Measurements from ENCODE around the gene SSH2.
A peak's percentile ranks its signal among the peaks of the same experiment; 100 is the strongest.

The SSH2 gene

GRCh38 chr17:29771546-29771945 is 158.5 kb downstream of the SSH2 start:
- DNase-seq, result peak; percentile 4

DNA sequence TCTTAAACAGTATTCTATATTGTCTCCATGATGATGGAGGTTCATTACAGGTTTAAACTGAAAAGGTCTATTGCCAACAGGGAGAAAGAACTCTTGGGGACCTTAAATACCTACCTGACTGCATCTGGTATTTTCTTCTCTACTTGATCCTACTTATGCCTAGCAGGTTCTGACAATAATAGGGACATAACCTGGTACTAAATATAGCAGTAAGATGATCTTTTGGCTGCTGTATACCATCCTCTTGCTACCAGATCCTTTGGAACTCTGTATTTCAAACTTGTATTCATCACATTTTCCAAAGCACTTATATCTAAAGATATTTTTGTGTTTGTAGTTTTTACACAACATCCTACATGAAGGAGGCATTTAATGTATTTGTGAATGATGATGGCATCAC is 160.8 kb downstream of the SSH2 start:
- DNase-seq, result no peak

DNA sequence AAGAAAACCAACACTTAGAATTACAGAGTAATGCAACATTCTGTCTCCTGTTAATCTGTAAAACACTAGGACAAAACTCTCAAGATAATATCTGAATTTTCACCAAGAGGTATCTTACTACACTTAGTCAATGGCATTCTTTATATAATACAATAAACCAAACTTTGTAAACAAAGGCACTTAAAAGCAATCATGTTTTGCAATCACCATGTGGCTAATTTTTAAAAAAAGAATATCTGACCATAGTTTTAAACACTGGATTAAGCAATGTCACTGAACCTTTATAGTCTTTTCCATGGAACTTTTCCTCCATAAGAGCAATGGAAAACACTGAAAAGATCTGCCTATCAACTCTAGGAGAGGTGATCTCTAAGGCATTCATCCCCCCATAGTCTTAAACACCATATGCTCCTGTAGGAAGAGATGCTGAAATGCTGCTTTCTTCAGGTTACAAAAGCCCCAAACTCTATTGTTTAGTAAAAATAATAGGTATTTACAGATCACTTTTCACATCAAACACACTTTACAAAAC is 163.2 kb downstream of the SSH2 start:
- DNase-seq, result no peak

DNA sequence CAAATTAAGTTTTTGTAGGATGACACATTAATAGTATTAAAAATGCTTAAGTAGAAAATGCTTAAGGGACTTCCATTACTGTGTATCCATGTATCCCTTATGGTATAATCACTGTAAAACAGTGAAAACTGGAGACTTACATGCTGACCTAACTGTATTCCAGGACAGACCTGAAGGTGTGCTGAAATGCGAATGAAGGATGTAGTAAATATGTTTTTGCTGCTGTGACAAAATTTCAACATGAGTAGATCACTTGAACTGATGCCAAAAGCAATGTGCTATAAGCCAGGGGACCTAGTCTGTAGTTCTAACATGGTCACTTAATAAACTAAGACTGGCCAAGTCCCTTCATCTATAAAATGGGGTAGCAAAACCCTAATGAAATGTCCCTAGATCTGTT is 165.3 kb downstream of the SSH2 start:
- DNase-seq, result no peak

DNA sequence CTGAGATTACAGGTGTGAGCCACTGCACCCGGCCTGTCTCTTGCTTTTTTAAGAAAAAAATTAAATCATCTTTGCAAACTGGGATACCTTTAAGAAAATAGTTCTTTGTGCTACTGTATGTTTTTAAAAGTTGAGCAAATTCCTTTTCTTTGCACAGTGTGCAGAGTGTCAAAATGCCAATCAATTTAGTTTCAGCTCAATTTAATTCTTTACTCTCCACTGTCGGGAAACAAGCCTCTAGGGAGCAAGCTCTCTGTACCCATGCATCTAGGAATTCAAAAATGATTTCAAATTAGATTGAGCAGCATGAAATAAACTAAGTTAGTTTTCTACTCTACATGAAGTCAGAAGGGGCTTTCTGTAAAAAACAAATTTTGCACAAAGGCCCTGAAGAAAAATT is 165.8 kb downstream of the SSH2 start:
- no peak for DNase-seq

DNA sequence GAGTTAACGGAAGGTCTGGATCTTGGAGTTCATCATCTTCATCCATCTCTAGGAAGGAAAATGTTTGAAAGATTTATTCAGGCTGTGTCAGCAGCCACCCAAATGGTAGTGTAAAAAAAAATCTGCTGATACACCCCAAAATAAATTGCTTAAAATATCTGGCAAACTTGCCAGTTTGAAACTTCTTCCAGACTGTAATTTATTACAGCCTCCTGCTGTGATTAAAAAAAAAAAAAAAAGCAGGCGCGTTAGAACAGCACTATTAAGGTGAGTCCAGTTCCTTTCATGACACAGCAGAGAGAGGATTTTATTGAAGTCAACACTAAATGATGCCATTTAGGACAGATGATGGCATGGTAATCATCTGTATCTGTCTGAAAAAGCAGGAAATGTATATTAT is 166.8 kb downstream of the SSH2 start:
- DNase-seq, result no peak

- peak; percentile 65 for DNase-seq
Observed at GRCh38 chr17:29761040-29761761, 168.8 kb downstream of the SSH2 start.

GRCh38 chr17:29760279-29761039 is 169.6 kb downstream of the SSH2 start:
- no peak for DNase-seq

GRCh38 chr17:29758255-29758654 is 171.8 kb downstream of the SSH2 start:
- no peak for DNase-seq

GRCh38 chr17:29757788-29758187 is 172.2 kb downstream of the SSH2 start:
- no peak for DNase-seq

DNA sequence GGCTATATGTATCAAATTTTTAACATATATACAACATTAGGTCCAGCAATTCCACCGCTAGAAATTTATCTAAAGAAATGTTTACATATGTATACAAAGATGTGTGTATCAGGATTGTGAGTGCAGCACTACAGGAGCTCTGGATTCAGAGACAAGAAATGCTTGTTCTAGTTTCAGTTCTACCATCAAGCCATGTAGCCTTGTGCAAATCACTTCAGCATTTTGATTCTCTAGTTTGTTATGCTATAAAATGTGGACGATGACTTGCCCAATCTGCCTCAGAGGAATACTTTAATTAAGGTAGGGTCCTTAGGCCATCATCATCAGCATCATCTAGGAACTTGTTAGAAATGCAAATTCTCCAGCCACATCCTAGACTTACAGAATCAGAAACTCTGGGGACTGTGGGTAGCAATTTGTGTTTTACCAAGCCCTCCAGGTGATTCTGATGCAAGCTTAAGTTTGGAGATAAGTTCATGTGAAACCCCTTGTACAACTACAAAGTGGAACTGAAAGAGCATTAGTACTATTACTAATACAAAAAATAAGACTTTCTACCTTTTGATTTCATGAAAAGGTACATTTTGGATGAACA is 176.1 kb downstream of the SSH2 start:
- DNase-seq, result no peak

DNA sequence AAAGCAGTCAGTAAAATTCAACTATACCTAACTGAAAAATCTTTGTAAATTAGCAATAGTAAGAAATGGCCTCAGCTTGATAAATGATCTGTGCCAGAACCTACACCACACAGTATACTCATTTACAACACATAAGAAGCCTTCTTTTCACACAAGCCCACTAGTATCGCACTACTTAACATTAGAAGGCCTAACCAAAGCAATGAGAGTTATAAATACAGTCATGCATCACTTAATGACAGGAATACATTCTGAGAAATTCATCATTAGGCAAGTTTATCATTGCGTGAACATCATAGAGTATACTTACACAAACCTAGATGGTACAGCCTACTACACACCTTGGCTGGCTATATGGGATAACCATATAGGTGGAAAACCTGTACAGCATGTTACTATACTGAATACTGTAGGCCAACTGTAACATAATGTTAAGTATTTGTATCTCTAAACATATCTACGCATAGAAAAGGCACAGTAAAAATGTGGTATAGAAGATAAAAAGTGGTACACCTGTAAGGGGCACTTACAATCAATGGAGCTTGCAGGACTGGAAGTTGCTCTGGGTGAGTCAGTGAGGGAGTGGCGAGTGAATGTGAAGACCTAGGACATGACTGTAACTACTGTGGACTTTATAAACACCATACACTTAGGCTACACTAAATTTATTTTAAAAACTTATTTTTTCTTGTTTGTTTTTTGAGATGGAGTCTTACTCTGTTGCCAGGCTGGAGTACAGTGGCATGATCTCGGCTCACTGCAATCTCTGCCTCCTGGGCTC is 180.8 kb downstream of the SSH2 start:
- DNase-seq, result no peak

GRCh38 chr17:29748400-29748799 is 181.6 kb downstream of the SSH2 start:
- DNase-seq, result no peak

DNA sequence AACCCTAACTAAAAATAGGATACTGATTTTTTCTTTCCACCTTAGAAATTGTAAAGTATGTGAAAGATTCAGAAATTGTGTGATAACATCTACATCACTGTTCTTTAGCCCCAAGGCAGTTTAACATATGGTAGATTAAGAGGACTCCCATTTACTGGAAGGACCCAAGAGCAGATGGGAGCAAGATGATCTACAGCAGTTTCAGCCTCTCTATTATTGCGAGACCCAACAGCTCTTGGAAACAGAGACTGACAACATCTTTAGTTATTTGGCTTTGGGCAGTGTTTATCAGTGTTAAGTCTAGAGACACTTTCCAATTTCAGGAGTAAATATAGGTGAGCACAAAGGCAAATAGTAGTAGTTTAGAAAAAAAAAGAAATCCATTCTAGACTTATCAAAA is 182.4 kb downstream of the SSH2 start:
- DNase-seq, result no peak

GRCh38 chr17:29746669-29747068 is 183.4 kb downstream of the SSH2 start:
- no peak for DNase-seq

GRCh38 chr17:29744121-29744520 is 185.9 kb downstream of the SSH2 start:
- DNase-seq, result no peak

DNA sequence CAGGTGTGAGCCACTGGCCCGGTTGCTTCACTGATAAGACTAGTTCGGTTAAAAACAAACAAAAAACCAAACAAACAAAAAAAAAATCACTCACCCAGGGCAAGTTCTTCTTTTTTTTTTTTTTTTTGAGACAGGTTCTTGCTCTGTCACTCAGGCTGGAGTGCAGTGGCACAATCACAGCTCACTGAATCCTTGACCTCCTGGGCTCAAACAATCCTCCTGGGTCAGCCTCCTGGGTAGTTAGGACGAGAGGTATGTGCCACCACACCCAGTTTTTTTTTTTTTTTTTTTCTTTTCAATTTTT is 187.9 kb downstream of the SSH2 start:
- no peak for DNase-seq

DNA sequence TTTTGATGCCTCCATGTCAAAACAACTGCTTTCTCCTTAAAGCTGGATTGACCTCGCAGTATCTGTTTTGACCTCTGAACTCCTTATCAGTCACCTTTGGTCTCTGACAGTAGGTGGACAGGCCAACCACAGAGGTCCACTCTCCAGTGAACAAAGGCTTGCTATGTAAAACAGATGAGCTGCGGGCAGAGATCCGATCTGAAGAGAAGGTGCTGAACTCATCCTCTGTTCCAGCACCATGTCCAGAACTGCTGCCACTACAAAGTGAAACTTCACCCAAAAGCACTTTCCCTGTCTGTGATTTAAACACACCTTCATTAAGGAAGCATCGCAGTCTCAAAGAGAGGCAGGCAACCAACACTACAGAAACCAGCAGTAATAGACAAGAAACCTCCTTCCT is 190.0 kb downstream of the SSH2 start:
- no peak for DNase-seq

DNA sequence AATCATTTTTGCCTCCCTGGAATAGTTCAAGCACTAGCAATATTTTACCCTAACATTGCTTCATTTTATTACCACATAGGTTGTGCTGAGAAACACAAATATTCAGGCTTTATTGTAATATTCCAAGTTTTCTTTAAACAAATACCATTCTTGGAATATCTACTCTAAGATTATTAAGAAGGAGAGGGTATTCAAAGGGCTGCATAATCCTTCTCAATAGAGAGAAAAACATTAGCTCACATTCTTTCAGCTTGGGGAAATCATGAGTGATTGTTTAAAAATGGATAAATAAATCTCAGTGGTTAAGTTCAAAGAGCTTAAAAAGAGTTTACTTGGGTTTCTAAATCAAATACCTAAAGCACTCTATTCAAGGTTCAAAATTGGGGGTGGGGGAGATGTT is 195.4 kb downstream of the SSH2 start:
- no peak for DNase-seq

- DNase-seq, result no peak
Observed at GRCh38 chr17:29733166-29733565, 196.9 kb downstream of the SSH2 start.

- DNase-seq, result no peak
Observed at GRCh38 chr17:29732613-29733012, 197.4 kb downstream of the SSH2 start.

DNA sequence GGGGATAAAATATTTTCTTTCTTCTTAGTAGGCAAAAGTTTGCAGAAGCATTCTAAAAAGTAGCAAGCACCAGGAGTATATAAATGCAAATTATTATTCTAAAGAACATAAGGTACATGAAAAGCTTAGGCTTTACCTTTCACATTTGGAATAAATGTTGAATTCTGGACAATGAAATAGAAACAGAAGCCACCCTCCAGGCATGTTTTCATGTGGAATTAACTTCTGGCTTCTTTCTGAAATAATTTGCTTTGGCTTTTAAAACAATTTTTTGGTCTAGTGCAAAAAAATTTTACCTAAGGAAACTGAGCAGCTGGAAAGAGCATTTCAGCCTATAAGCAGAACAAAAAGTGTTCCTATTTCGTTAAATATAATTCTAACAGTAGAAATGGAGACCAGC is 197.8 kb downstream of the SSH2 start:
- no peak for DNase-seq

DNA sequence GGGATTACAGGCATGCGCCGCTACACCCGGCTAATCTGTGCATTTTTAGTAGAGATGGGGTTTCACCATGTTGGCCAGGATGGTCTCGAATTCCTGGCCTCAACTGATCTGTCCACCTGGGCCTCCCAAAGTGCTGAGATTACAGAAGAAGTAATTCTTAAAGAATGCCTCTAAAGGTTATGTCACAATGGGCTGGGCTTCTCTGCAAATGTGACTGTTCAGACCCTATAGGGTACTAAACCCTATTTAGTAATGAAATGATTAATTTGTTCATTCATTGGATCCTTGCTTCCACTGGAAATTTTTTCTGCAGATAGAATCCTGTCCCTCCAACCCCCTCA is 198.5 kb downstream of the SSH2 start:
- DNase-seq, result no peak

DNA sequence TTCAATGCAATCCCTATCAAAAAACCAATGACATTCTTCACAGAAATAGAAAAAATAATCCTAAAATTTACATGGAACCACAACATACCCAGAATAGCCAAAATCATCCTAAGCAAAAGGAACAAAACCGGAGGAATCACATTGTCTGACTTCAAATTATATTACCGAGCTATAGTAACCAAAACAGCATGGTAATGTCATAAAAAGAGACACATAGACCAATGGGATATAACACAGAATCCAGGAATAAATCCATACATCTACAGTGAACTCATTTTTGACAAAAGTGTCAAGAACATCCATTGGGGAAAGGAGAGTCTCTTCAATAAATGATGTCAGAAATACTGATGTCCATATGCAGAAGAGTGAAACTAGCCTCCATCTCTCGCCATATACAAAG is 201.5 kb downstream of the SSH2 start:
- DNase-seq, result no peak
